ENCODE data around the gene ARHGAP26. TPM values are rescaled to one million over a fixed set of nuclear protein-coding genes. Genes with fewer than 3 reads are reported as not detected.
A peak's percentile ranks its signal among the peaks of the same experiment; 100 is the strongest.

Gene ARHGAP26
- total RNA-seq, 1 donor from 2014 or later = 7.4 TPM

DNA sequence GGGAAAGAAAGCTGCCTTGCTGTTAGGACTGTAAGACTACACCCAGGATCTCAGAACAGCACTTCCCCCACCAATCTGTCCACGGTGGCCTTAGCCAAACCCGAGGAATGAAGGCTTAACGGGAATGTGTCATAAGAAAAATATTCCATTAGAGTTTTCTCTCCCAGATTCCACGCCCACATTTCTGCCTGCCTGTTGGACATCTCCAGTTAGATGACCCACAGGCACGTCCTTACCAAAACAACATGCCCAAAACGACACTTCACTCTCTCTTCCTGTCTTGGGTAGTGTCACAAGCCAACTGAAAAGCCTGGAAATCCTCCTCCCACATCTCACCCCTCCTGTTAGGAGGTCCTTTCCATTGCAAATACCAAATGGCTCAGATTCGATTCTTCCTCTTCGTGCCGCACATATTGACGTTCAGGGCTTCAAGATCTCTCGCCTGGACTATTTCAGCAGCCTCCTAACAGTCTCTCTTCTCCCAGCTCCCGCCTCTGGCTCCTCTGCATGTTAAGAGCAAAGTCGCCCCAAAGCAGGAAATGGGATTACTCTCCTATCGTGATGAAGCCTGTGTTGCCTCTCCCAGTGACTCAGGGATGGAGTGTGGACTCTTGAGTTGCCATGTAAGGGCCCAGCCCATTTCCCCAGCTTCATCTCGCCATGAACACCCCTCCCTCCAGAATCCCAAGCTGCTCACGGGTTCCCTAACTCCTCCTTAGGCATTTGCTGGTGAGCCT lies 474.0 kb downstream of the ARHGAP26 start:
- ATAC-seq (no peak), DNase-seq (ENCODE audit: low spot score) (no peak)

GRCh38 chr5:143244990-143245389 lies 474.8 kb downstream of the ARHGAP26 start:
- DNase-seq (ENCODE audit: low spot score) (no peak), ATAC-seq (no peak)

- ATAC-seq (no peak), DNase-seq (ENCODE audit: low spot score) (no peak)
Measured at GRCh38 chr5:143245929-143246561, 475.9 kb downstream of the ARHGAP26 start.

DNA sequence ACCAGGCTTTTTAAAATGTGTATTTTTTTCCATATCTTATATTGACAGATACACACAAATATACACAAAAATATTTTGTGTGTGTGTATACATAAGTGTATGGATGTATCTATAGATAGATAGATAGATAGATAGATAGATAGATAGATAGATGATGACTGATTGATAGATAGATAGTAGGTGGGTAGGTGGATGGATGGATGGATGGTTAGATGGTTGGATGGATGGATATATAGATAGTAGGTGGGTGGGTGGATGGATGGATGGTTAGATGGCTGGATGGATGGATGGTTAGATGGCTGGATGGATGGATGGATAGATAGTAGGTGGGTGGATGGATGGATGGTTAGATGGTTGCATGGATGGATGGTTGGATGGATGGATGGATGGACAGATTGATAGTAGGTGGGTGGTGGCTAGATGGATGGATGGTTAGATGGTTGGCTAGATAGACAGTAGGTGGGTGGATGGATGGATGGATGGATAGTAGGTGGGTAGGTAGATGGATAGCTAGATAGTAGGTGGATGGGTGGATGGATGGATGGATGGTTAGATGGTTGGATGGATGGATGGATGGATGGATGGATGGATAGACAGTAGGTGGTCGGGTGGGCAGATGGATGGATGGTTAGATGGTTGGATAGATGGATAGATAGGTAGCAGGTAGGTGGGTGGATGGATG lies 477.1 kb downstream of the ARHGAP26 start:
- no peak for DNase-seq (ENCODE audit: low spot score)
- ATAC-seq = no peak

- DNase-seq (ENCODE audit: low spot score) = no peak
- ATAC-seq = no peak
Measured at GRCh38 chr5:143248391-143248790, 478.2 kb downstream of the ARHGAP26 start.

DNA sequence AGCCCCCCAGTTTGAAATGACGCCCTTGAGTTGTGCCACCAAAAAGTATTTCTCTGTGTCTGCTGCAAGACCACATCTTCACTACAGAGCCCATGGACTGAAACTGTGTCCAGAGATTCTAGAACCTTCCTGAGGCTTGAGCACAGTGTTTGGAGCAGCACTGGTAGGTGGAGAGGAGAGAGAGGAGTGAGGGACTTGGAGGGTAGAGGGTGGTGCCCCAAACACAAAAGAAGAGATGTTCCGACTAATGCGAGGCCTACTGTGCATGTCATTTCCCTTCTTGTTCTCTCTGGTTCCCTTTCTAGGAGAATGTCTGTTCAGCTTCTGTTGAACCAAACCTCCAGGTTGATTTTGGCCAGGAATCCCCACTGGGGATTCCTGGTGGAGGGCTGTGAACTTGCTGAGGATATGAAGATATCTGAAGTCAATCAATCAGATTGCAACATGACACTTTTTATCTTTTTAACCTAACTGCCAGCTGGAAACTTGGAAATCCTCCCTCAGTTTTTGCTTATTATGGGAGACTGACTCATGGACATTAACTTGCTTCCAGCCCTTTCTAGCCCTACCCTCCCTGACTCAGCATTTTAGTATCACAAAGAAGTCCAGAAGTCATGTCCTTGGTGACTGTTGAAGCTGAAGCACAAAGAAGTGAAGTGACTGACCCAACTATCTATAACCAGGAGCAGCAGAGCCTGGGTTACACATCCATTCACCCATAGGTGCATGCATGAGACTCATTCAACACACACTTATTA lies 478.8 kb downstream of the ARHGAP26 start:
- ATAC-seq = peak; percentile 94
- peak; percentile 65 for DNase-seq (ENCODE audit: low spot score)

DNA sequence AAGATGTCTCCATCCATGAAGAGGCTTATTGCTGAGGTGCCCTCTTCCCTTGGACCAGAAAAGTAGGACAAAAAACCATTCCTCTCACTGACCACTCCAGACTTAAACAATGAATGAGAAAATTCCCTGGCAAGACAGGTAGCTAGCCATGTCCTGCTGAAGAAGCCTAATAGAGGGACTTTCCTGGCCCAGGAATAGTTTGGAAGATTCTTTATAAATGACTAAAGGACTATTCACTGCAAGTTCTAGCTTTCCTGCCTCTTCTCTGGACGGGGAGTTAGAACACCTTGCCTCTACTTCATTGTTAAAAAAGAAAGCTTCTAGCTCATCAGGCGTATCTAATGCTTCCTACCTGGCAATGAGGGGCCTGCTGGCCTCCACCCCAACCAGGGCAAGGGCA lies 479.7 kb downstream of the ARHGAP26 start:
- ATAC-seq (no peak), DNase-seq (ENCODE audit: low spot score) (no peak)

GRCh38 chr5:143251190-143251589 lies 481.0 kb downstream of the ARHGAP26 start:
- ATAC-seq = no peak
- no peak for DNase-seq (ENCODE audit: low spot score)

DNA sequence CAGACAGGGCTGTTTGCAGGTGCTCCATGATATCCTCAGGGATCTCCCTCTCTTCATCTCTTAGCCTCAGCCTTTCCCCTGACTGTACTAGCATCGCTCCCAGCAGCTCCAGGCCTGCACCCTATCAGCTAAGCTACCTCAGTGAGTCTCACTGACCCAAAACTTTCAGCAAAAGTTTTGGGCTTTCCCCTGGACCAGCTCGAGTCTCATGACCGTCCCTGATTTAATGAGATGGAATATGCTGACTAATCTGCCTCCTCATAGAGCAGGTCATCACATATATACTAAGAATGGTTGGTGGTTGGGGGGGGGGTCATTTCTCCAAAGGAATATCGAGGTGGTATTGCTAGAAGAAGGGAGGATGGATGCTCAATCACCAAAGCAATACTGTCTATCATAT lies 481.8 kb downstream of the ARHGAP26 start:
- DNase-seq (ENCODE audit: low spot score) (no peak), ATAC-seq (no peak)

- ATAC-seq = no peak
Measured at GRCh38 chr5:143254819-143255218, 484.6 kb downstream of the ARHGAP26 start.

DNA sequence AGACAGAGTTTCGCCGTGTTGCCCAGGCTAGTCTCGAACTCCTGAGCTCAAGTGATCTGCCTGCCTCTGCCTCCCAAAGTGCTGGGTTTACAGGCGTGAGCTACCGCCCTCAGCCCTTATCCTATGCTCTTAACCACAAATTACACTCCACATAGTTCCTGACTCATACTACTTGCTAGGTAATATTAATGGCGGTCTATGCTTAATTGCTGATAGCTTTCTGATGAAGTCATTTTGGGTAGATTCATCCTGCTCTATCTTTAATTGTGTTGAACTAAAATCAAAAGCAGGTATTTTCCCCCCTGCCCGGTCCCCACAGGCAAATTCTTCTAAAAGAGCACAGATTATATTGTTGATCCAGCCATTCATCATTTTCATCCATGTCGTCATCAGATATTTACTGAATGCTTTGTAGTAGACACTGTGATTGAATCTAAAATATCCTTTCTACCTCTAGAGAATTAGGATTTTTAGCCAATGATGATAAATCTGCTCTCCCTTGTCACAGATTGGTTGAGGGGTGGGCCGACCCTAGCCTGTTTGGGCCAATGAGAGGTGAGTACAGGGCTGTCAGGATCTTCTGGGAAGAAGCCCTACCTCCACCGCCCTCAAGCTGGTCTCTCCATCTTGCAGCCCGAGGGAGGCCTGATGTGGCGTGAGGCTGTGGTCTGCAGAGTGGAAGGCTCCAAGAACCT lies 488.5 kb downstream of the ARHGAP26 start:
- no peak for ATAC-seq
- no peak for DNase-seq (ENCODE audit: low spot score)

More at GRCh38 chr5:143254819-143255218, 484.6 kb downstream of the ARHGAP26 start:
- no peak for DNase-seq (ENCODE audit: low spot score)

- ATAC-seq = no peak
- DNase-seq (ENCODE audit: low spot score) = no peak
Measured at GRCh38 chr5:143259254-143259605, 489.1 kb downstream of the ARHGAP26 start.

DNA sequence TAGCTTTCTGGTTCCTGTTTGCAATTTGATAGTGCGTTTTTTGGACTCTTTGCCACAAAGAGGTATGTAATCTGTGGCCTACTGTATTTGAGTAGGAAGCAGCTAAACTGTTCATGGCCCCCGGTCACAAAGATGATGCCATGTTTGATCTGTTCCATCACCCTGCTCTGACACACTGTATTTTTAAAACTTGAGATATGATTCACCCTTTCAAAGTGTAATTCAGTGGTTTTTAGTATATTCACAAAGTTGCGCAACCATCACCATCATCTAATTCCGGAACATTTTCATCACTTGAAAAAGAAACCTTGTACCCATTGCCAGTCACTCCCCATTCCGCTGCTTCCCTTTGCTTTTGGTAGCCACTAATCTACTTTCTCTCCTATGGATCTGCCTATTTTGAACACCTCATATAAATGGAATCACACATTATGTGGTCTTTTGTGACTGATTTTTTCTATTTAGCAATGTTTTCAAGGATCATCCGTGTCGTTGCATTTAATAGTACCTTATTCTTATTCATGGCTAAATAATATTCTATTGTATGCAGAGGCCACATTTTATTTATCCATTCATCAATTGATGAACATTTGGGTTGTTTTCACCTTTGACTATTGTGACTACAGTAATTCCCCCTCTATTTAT lies 491.7 kb downstream of the ARHGAP26 start:
- ATAC-seq = no peak
- DNase-seq (ENCODE audit: low spot score) = no peak

DNA sequence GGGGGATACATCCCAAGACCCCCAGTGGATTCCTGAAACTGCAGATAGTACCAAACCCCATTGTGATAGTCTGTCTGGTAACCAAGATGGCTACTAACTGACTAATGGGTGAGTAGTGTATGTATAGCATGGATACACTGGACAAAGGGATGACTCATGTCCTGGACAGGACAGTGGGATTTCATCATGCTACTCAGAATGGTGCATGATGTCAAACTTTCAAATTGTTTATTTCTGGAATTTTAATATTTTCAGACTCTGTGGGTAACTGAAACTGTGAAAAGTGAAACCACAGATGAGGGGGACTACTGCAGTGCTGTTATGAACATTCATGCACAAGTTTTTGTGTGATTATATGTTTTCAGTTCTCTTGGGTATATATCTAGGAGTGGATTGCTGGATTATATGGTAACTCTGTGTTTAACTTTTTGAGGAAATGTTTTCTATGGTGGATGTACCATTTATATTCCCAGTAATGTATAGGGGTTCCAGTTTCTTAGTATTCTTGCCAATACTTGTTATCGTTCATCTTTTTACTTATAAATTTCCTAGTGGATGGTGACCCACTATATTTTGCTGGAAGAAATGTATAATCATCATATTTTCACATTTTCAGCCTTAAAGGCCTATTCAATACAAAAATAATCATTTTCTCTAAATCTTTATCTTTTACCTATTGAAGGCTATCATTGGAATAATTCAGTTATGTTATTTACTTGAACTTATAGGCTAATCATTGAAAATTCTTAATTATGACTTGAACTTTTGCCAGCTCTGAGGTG lies 492.4 kb downstream of the ARHGAP26 start:
- ATAC-seq = no peak
- DNase-seq (ENCODE audit: low spot score) = no peak

- DNase-seq (ENCODE audit: low spot score) = no peak
- ATAC-seq = no peak
Measured at GRCh38 chr5:143263272-143263810, 493.2 kb downstream of the ARHGAP26 start.

DNA sequence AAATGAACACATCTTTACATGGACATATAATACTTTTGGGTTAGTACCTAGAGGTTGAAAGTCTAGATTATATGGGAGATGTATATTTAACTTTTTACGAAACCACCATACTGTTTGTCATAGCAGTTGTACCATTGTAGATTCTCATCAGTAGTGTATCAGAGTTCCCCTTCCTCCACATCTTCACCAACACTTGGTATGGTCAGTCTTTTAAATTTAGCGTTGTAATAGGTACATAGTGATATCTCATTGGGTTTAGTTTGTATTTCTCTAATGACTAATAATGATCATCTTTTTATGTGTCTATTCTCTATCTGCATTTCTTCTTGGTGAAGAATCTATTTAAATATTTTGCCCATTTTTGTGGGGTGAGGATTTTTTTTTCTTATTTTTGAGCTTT lies 495.8 kb downstream of the ARHGAP26 start:
- no peak for DNase-seq (ENCODE audit: low spot score)
- ATAC-seq = no peak

- ATAC-seq = no peak
Measured at GRCh38 chr5:143267186-143267585, 497.0 kb downstream of the ARHGAP26 start.

GRCh38 chr5:143268388-143268787 lies 498.2 kb downstream of the ARHGAP26 start:
- ATAC-seq (no peak), DNase-seq (ENCODE audit: low spot score) (no peak)

More at GRCh38 chr5:143267186-143267585, 497.0 kb downstream of the ARHGAP26 start:
- DNase-seq (ENCODE audit: low spot score) = no peak

GRCh38 chr5:143271431-143271830 lies 501.3 kb downstream of the ARHGAP26 start:
- no peak for ATAC-seq

More at GRCh38 chr5:143271431-143271830, 501.3 kb downstream of the ARHGAP26 start:
- DNase-seq (ENCODE audit: low spot score) = no peak
